ENCODE results near the gene OR10H2. TPM values are rescaled to one million over a fixed set of nuclear protein-coding genes. Genes with fewer than 3 reads are reported as not detected.

The OR10H2 gene
- total RNA-seq, result not detected

GRCh38 chr19:15727724-15728123 lies at the start of gene OR10H2:
Gene OR10H2 (plus strand): TSS chr19:15728024. CDS start chr19:15728044, 20 bp downstream.

GRCh38 chr19:15737722-15738121 lies 9.9 kb downstream of the OR10H2 start, which contains the start of gene OR10H3:
Gene OR10H3 (plus strand): TSS chr19:15737985. CDS start chr19:15741393, 3,408 bp downstream.

Other genes with a start within 250 kb of the OR10H2 start
- gene PGLYRP2, start 248.5 kb upstream of the OR10H2 start, total RNA-seq, result not detected
- not detected for gene CYP4F22, start 219.5 kb upstream of the OR10H2 start, total RNA-seq
- gene CYP4F8, start 112.8 kb upstream of the OR10H2 start, total RNA-seq, result not detected
- gene CYP4F3, start 87.1 kb upstream of the OR10H2 start, total RNA-seq, result not detected
- not detected for gene CYP4F12, start 54.9 kb upstream of the OR10H2 start, total RNA-seq
- gene OR10H3, start 10.0 kb downstream of the OR10H2 start, total RNA-seq, result not detected
- gene OR10H5, start 59.6 kb downstream of the OR10H2 start, total RNA-seq, result not detected
- not detected for gene OR10H1, start 87.6 kb downstream of the OR10H2 start, total RNA-seq
- gene CYP4F2, start 170.1 kb downstream of the OR10H2 start, total RNA-seq, result not detected
- gene CYP4F11, start 206.5 kb downstream of the OR10H2 start, total RNA-seq, result under 1 TPM in 1 of 2 donors, not detected in 1; under 0.01 TPM
- not detected for gene OR10H4, start 221.0 kb downstream of the OR10H2 start, total RNA-seq